HepG2 (cell line): ENCODE data around the gene PSD4. TPM values are rescaled to one million over a fixed set of nuclear protein-coding genes. Genes with fewer than 3 reads are reported as not detected.

Source experiments
- CAMTA2 ChIP-seq: sonication (generic); formaldehyde crosslinking; IDR thresholded peaks from 2 replicates; pipeline ENCODE4 v1.4.0; 2020; ENCODE audit warnings: mild to moderate bottlenecking, missing genetic modification reagents, borderline replicate concordance
- FOXJ3 ChIP-seq: sonication (generic); formaldehyde crosslinking; IDR thresholded peaks from 2 replicates; pipeline ENCODE4 v1.4.0; 2020; ENCODE audit warnings: missing genetic modification reagents, mild to moderate bottlenecking, borderline replicate concordance
- MEIS2 ChIP-seq: sonication (generic); formaldehyde crosslinking; IDR thresholded peaks from 2 replicates; pipeline ENCODE4 v1.9.0; 2021; ENCODE audit warnings: mild to moderate bottlenecking, missing genetic modification reagents
- PPARG ChIP-seq: conservative IDR thresholded peaks from 2 replicates; pipeline ENCODE4 v1.6.1; 2016; ENCODE audit warnings: missing biosample characterization, missing genetic modification reagents
- SNAPC4 ChIP-seq: sonication (generic); formaldehyde crosslinking; IDR thresholded peaks from 2 replicates; pipeline ENCODE4 v1.4.0; 2020; ENCODE audit warnings: mild to moderate bottlenecking, missing genetic modification reagents
- TCF7L2 ChIP-seq: IDR thresholded peaks from 2 replicates; pipeline ENCODE4 v1.6.1; 2011; ENCODE audit warnings: mild to moderate bottlenecking, low read depth, low read length, moderate library complexity
- U2AF1 ChIP-seq: fragments of 200-400 bp; formaldehyde crosslinking; optimal IDR thresholded peaks from 2 replicates; pipeline ENCODE3; 2017; ENCODE audit warnings: mild to moderate bottlenecking, low read depth, low read length
- ZBTB25 ChIP-seq: IDR thresholded peaks from 2 replicates; pipeline ENCODE4 v1.6.1; 2018; ENCODE audit warnings: missing genetic modification reagents
- ZNF121 ChIP-seq: sonication (generic); formaldehyde crosslinking; IDR thresholded peaks from 2 replicates; pipeline ENCODE4 v1.5.0; 2020; ENCODE audit warnings: mild to moderate bottlenecking, missing genetic modification reagents
- ZNF124 ChIP-seq: sonication (generic); formaldehyde crosslinking; IDR thresholded peaks from 2 replicates; pipeline ENCODE4 v1.4.0; 2020; ENCODE audit warnings: missing genetic modification reagents
- ZNF225 ChIP-seq: sonication (generic); formaldehyde crosslinking; IDR thresholded peaks from 2 replicates; pipeline ENCODE4 v1.4.0; 2020; ENCODE audit warnings: mild to moderate bottlenecking, missing genetic modification reagents
- ZNF512B ChIP-seq: sonication (generic); formaldehyde crosslinking; IDR thresholded peaks from 2 replicates; pipeline ENCODE4 v1.5.1; 2020; ENCODE audit warnings: missing genetic modification reagents, mild to moderate bottlenecking, borderline replicate concordance
- ZNF547 ChIP-seq: sonication (generic); formaldehyde crosslinking; IDR thresholded peaks from 2 replicates; pipeline ENCODE4 v1.5.1; 2020; ENCODE audit warnings: mild to moderate bottlenecking, missing genetic modification reagents
- ZNF550 ChIP-seq: sonication (generic); formaldehyde crosslinking; IDR thresholded peaks from 2 replicates; pipeline ENCODE4 v1.4.0; 2020; ENCODE audit warnings: mild to moderate bottlenecking, missing genetic modification reagents, borderline replicate concordance
- ZNF772 ChIP-seq: sonication (generic); formaldehyde crosslinking; IDR thresholded peaks from 2 replicates; pipeline ENCODE4 v1.5.0; 2020; ENCODE audit warnings: mild to moderate bottlenecking, missing genetic modification reagents
- ZNF816 ChIP-seq: sonication (generic); formaldehyde crosslinking; IDR thresholded peaks from 2 replicates; pipeline ENCODE4 v1.8.0; 2022; ENCODE audit warnings: missing genetic modification reagents, mild to moderate bottlenecking, borderline replicate concordance
- ZUFSP ChIP-seq: sonication (generic); formaldehyde crosslinking; IDR thresholded peaks from 2 replicates; pipeline ENCODE4 v1.9.0; 2021; ENCODE audit warnings: missing genetic modification reagents, mild to moderate bottlenecking, borderline replicate concordance
- polyA plus RNA-seq, 8 experiments: library from polyadenylated mRNA; depleted of rRNA in 3 of 8; stranded (reverse) in 7 of 8; unstranded in 1 of 8; fragments of >200 nt; fragmentation: Illumina TruSeq in 4 of 8; extraction: Trizol in 4 of 8; gene quantifications; 2 replicates each; pipeline versions ENCODE4 v1.2.1 to v1.2.3, GENCODE V29; 2011 to 2016; ENCODE audit warnings: low read depth in 4 of 8, missing spikeins in 1 of 8, mixed read lengths in 1 of 8; ENCODE audit not compliant: insufficient read depth in 1 of 8
- total RNA-seq, 5 experiments: library from RNA; depleted of rRNA; stranded (reverse); fragments of >200 nt; fragmentation: Illumina TruSeq; extraction: Trizol; gene quantifications; 2 replicates each; pipeline ENCODE4 v1.2.3, GENCODE V29; 2016; ENCODE audit warnings: low read depth in 1 of 5

Gene PSD4
- total and polyA plus RNA-seq, 2 of the 13 experiments (the other 11 are each of a cell fraction or from before 2014, with no cell fraction given), result 5.8 to 9.4 TPM

- TF ChIP-seq MEIS2 (CRISPR knock-in tag) (no peak), ZNF816 (no peak), FOXJ3 (CRISPR knock-in tag) (peak; percentile 68; the same call in 1 of the 2 replicates), PPARG (CRISPR knock-in tag) (peak; percentile 43; the same call in 1 of the 2 replicates), ZBTB25 (CRISPR knock-in tag) (no peak; the same call in 1 of the 2 replicates), SNAPC4 (no peak), ZNF124 (CRISPR knock-in tag) (no peak), U2AF1 (no peak), ZNF772 (no peak), ZNF512B (CRISPR knock-in tag) (0 out of 2 replicates have a peak, but pooled peaks have one; percentile 71), ZNF550 (CRISPR knock-in tag) (no peak), ZNF121 (CRISPR knock-in tag) (no peak), ZNF225 (CRISPR knock-in tag) (no peak), ZUFSP (no peak), CAMTA2 (CRISPR knock-in tag) (no peak; the same call in 1 of the 2 replicates), ZNF547 (CRISPR knock-in tag) (0 out of 2 replicates have a peak, but pooled peaks have one; percentile 56), TCF7L2 (no peak)
These were observed 17.3 kb upstream of the PSD4 start (continued) for GRCh38 chr2:113156278-113157117.
